SH-SY5Y (cell line): ENCODE results near the gene IRF2.

Source experiments
- GATA2 ChIP-seq: IDR thresholded peaks from 2 replicates; pipeline ENCODE4 v1.6.1; 2011; ENCODE audit warnings: mild to moderate bottlenecking, low read depth, low read length
- GATA3 ChIP-seq: IDR thresholded peaks from 2 replicates; pipeline ENCODE4 v1.6.1; 2011; ENCODE audit warnings: low read depth, mild to moderate bottlenecking, low read length, moderate library complexity

DNA sequence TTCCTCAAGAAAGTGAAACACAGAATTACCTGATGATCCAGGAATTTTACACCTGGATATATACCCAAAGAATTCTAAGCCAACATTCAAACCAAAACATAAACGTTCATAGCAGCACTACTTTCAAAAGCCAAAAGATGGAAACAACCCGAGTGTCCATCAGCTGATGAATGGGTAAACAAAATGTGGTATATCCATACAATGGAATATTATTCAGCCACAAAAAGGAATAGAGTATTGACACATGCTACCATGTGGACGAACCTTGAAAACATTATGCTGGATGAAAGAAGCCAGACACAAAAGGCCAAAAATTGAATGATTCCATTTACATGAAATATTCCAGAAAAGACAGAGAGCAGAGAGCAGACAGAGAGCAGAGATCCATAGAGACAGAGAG is 52.0 kb downstream of the IRF2 start:
- TF ChIP-seq GATA2, result no peak
- TF ChIP-seq GATA3, result no peak
